ENCODE results near the gene CD3E.

CD3E gene

DNA sequence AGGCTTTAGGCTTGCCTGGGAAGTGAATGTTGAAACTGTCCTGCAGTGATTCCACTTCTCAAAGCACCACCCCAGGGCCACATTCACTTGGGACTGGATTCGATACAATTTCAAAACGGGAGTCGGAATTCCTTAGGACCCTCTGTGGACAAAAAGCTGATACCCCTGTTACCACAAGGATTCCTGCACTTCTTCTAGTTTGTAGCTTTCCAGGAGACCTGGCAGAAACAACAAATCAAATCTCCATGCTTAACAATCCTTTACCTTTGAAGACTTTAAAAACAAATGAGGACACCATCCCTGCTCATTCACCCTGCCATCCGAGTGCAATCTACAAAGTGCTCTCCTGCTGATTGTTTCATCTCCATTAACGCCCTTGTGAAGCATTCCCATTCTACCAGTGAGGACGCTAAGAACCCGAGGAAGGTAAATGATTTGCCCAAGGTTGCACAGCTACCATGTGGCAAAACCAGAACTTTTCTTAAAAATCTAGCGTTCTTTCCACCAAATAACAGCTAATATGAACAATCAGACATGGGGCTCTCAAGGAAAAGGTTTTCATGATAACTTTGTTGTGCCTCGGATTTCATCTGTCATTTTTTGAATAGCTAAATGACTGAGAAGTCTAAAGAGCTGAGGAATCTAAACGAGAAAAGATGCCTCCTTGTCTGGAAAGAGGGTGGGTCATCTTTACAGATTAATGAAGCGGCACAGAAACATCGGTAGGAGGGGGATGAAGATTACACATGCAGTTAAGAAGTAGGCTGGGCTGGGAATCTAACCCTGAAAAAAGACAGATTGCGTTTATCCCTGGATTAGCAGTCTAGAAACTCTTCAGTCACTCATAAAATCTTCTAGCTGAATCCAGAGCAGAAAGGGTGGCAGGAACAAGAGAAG is 39.7 kb upstream of the CD3E start:
- H3K27ac ChIP-seq = peak overlapping the region; percentile 85
- TF ChIP-seq, protein P1, sequence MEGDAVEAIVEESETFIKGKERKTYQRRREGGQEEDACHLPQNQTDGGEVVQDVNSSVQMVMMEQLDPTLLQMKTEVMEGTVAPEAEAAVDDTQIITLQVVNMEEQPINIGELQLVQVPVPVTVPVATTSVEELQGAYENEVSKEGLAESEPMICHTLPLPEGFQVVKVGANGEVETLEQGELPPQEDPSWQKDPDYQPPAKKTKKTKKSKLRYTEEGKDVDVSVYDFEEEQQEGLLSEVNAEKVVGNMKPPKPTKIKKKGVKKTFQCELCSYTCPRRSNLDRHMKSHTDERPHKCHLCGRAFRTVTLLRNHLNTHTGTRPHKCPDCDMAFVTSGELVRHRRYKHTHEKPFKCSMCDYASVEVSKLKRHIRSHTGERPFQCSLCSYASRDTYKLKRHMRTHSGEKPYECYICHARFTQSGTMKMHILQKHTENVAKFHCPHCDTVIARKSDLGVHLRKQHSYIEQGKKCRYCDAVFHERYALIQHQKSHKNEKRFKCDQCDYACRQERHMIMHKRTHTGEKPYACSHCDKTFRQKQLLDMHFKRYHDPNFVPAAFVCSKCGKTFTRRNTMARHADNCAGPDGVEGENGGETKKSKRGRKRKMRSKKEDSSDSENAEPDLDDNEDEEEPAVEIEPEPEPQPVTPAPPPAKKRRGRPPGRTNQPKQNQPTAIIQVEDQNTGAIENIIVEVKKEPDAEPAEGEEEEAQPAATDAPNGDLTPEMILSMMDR (conservative IDR thresholded peaks at IDR 0.05) = no peak; the same call in none of the 2 replicates

DNA sequence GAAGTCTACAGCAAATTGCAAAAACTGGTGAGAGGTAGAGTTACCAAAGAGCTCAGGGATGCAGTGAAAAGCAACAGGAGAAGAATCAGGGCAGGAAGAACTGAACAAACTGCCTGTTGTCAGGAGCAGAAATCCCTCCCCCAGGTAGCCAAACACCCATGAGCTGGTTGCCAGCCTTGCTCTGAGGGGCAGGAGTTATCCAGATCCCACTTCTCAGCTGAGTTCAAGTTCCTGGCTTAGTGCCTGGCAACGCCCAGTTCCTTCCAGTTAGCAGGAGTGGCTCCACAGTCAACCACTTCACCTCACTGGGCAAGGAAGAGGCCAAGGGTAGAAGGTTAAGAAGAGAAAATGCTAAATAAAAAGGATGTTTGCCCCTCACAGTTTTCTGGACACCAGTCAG is 38.6 kb upstream of the CD3E start:
- TF ChIP-seq, protein P1 (conservative IDR thresholded peaks at IDR 0.05) = no peak
- H3K27ac ChIP-seq = no peak overlapping the region

DNA sequence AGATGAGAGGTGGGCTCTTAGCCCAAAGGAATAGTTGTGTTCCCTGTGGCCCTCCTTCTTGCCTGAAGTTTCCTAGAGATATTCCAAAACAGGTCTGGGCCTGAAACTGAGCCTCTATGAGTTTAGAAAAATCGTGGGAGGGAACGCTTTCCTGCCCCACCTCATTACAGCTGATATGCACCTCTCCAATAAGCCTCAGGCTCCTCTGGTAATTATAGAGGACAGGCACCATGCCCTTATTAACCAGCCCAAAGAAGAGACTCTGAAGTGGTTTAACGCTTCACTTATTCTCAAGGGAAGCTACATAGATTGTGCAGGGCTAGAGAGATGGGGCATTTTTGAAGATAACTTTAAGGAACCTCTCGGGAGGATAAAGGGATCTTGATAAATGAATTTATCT is 37.0 kb upstream of the CD3E start:
- TF ChIP-seq, protein P1 (conservative IDR thresholded peaks at IDR 0.05) = no peak
- no peak overlapping the region for H3K27ac ChIP-seq

DNA sequence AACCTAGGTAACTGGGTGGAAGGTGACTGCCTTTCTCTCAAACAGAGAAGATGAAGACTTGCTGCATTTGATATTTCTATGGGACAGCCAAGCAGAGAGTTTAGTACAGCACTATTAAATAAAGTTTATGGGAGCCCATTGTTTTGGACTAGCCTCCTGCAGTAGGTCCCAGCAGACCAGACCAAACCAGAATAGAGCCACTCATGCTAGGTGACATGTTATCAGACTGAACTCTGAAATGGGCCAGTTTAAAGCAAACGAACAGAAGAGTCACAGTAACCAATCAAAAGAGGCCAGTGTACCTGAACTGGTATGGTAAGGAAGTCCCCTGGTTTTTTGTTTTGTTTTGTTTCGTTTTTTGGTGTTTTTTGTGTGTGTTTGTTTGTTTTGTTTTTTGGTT is 32.5 kb upstream of the CD3E start:
- H3K27ac ChIP-seq = no peak overlapping the region; the same call in 1 of the 2 replicates
- TF ChIP-seq, protein P1 (conservative IDR thresholded peaks at IDR 0.05) = no peak

DNA sequence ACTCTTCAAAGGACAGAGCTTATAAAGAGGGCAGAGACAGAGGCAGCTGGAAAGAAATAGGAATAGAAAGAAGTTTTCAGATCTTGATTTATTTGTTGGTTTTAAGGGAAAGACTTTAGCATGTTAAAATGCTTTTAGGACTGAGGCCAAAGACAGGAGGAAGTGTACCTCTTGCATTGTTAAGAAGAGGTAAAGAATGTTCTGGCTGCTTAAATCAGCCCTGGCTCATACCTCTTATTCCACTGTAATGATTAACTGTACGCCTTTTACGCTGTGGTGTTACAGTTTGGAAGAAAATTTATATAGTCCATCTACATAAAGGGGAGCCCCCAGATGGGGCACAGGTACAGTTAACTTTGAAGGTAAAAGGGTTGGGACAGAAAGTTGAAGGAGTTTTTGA is 30.3 kb upstream of the CD3E start:
- TF ChIP-seq, protein P1 (conservative IDR thresholded peaks at IDR 0.05) = no peak
- peak overlapping the region; percentile 80 for H3K27ac ChIP-seq

DNA sequence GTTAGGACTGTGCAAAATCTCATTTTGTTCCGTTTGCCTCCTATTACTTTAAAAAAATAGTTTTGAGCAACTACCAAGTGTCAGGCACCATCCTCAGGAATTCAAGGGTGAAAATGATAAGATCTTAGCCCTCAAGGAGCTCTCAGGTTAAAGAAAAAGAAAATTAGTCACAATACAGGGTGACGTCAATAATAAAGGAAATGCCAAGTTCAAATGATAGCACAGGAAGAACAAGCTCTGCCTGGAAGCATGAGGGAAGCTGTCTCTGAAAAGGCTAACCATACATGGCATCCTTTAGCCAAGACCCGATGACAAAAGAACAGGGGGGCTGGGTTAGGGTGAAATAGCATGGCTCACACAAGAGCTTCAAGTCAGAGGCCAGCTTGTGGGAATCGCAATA is 29.4 kb upstream of the CD3E start:
- TF ChIP-seq, protein P1 (conservative IDR thresholded peaks at IDR 0.05) = no peak
- peak overlapping the region; percentile 80 for H3K27ac ChIP-seq

DNA sequence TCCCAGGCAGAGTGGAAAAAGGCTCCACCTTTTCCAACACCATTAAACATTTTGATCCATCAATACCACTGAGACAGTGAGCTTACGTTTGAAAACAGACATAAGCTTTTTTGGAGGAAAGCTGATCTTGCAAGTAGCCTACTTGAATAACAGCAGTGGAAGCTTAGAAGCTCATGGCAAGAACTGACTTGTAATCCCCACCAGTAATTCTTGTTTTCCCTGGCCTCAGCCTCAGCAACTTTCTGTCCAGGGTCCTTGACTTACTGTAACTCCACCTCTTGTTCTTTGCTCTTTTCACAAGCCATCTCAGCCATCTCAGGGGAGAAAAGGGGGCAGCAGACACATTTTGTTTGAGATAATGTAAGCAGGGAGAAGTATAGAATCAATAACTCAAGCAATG is 28.1 kb upstream of the CD3E start:
- H3K27ac ChIP-seq = no peak overlapping the region
- TF ChIP-seq, protein P1 (conservative IDR thresholded peaks at IDR 0.05) = no peak

Data from VCaP (cell line).